ENCODE data around the gene AKR7A2. TPM values are rescaled to one million over a fixed set of nuclear protein-coding genes. Genes with fewer than 3 reads are reported as not detected.

The AKR7A2 gene
- total RNA-seq, 2 experiments from 2014 or later: 11.1 to 11.8 TPM

DNA sequence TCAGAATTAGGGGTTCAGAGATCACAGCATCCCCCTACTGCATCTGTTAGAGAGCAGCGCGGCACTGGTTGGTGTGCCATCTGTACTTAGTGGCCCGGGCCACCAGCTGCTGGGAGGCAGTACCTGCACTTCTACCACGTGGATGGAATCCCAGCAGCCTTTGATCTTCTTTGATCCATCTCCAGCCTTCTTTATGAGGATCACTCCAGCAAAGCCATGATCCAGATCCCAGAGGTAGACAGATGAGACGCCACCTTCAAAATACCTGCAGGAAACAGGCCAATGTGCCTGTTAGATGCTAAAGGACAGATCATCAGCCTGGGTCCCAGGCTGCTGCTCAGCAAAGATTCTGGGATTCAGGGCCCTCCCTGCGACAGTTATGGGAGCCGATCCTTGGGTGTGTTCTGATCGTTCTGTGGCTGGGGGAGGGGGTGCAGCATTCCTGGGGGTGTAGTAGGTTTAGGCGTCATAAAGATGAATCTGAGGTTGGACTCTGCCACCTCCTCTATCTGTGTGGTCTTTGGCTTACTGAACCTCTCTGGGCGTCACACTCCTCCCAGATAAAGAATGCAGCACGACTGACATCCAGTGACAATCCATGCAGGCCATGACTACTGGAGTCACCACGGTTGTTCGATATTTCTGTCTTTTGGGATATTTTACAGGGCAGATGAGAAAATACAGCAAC, 45.5 kb upstream of the AKR7A2 start:
- no peaks in the 10 kb centered on the region for H3K27me3 Mint-ChIP-seq
- Histone ChIP-seq H3K36me3 (ENCODE audit: insufficient read depth, low read length) (peaks cover 64% of the 10 kb centered on the region), H3K27ac (ENCODE audit: low read depth in 1 of 2, low read length in 2 of 2) (no peak overlapping the region), H3K27me3 (ENCODE audit: control insufficient read depth in 1 of 2, insufficient read depth in 2 of 2, low read length in 2 of 2) (no peaks in the 10 kb centered on the region), H3K9me3 (ENCODE audit: control insufficient read depth in 1 of 2, insufficient read depth in 1 of 2, low read length in 2 of 2) (no peaks in the 10 kb centered on the region), H3K4me1 (ENCODE audit: insufficient read depth, low read length) (peaks cover 29% of the 10 kb centered on the region), H3K4me3 (ENCODE audit: low read length) (no peak overlapping the region)
- intact Hi-C loops (cut with DNase I, micrococcal nuclease): no loop called here
- POLR2A ChIA-PET: no interaction called here
- peaks cover 42% of the 10 kb centered on the region for H3K4me1 Mint-ChIP-seq (ENCODE audit: low read depth)
- no peak for ATAC-seq (ENCODE audit: poor library complexity)
- no peak overlapping the region for H3K4me3 Mint-ChIP-seq
- TF ChIP-seq CTCF (IDR thresholded peaks at IDR 0.05): no peak
- H3K9me3 Mint-ChIP-seq: no peaks in the 10 kb centered on the region
- H3K27ac Mint-ChIP-seq: peak overlapping the region; percentile 34
- DNase-seq: no peak
- peaks cover 60% of the 10 kb centered on the region for H3K36me3 Mint-ChIP-seq (ENCODE audit: low read depth)
- CTCF ChIA-PET: no interaction called here

DNA sequence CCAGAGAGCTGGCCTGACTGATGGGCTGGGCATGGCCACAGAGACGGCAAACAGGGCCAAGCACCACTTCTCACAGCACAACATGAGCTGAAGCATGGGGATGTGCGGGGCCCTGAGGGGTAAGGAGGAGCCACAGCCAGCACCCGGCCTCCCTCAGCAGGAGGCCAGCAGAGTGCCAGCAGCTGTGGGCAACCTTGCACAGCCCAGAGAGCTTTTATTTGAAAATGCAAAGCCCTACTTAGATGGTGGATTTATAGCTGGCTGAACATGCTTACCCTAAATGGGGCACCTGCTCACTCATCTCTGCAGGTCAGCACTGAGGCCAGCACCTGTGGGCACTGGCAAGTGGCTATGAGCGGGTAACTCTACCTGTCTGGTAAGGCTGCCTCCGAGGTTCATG, 44.3 kb upstream of the AKR7A2 start:
- Histone ChIP-seq H3K27me3 (ENCODE audit: control insufficient read depth in 1 of 2, insufficient read depth in 2 of 2, low read length in 2 of 2) (no peaks in the 10 kb centered on the region), H3K36me3 (ENCODE audit: insufficient read depth, low read length) (peaks cover 70% of the 10 kb centered on the region), H3K4me3 (ENCODE audit: low read length) (no peak overlapping the region), H3K4me1 (ENCODE audit: insufficient read depth, low read length) (peaks cover 19% of the 10 kb centered on the region), H3K9me3 (ENCODE audit: control insufficient read depth in 1 of 2, insufficient read depth in 1 of 2, low read length in 2 of 2) (no peaks in the 10 kb centered on the region), H3K27ac (ENCODE audit: low read depth in 1 of 2, low read length in 2 of 2) (no peak overlapping the region)
- CTCF ChIA-PET: no interaction called here
- intact Hi-C loops (cut with DNase I, micrococcal nuclease): no loop called here
- H3K36me3 Mint-ChIP-seq (ENCODE audit: low read depth): peaks cover 69% of the 10 kb centered on the region
- ATAC-seq (ENCODE audit: poor library complexity) (no peak), DNase-seq (no peak)
- POLR2A ChIA-PET: no interaction called here
- no peak overlapping the region for H3K27ac Mint-ChIP-seq
- peaks cover 30% of the 10 kb centered on the region for H3K4me1 Mint-ChIP-seq (ENCODE audit: low read depth)
- no peaks in the 10 kb centered on the region for H3K9me3 Mint-ChIP-seq
- no peak for TF ChIP-seq CTCF (IDR thresholded peaks at IDR 0.05)
- H3K4me3 Mint-ChIP-seq: no peak overlapping the region
- H3K27me3 Mint-ChIP-seq: no peaks in the 10 kb centered on the region

GRCh38 chr1:19354531-19354981, 42.6 kb upstream of the AKR7A2 start:
- Mint-ChIP-seq H3K4me3 (no peak overlapping the region), H3K27ac (no peak overlapping the region), H3K27me3 (no peaks in the 10 kb centered on the region), H3K4me1 (ENCODE audit: low read depth) (peaks cover 13% of the 10 kb centered on the region), H3K9me3 (no peaks in the 10 kb centered on the region), H3K36me3 (ENCODE audit: low read depth) (peaks cover 77% of the 10 kb centered on the region)
- ChIA-PET POLR2A (interaction anchor here (0.9 kb wide), 1 partner anchor 246 kb away, joined by 3 read pairs; no protein-coding TSS in a partner anchor), CTCF (interaction anchor here (0.8 kb wide), 1 partner anchor 13 kb away, joined by 4 read pairs; no protein-coding TSS in a partner anchor)
- ATAC-seq (ENCODE audit: poor library complexity): no peak
- Histone ChIP-seq H3K36me3 (ENCODE audit: insufficient read depth, low read length) (peaks cover 79% of the 10 kb centered on the region), H3K27ac (ENCODE audit: low read depth in 1 of 2, low read length in 2 of 2) (no peak overlapping the region), H3K4me1 (ENCODE audit: insufficient read depth, low read length) (peaks cover 3% of the 10 kb centered on the region), H3K27me3 (ENCODE audit: control insufficient read depth in 1 of 2, insufficient read depth in 2 of 2, low read length in 2 of 2) (no peaks in the 10 kb centered on the region), H3K9me3 (ENCODE audit: control insufficient read depth in 1 of 2, insufficient read depth in 1 of 2, low read length in 2 of 2) (no peaks in the 10 kb centered on the region), H3K4me3 (ENCODE audit: low read length) (no peak overlapping the region)
- DNase-seq: no peak
- intact Hi-C loops (cut with DNase I, micrococcal nuclease): no loop called here
- no peak for TF ChIP-seq CTCF (IDR thresholded peaks at IDR 0.05)
